Esophagus squamous epithelium (tissue), 5 donors: ENCODE data around the gene PHEX. TPM values are rescaled to one million over a fixed set of nuclear protein-coding genes. Genes with fewer than 3 reads are reported as not detected.

Experiments
- DNase-seq: peaks from one replicate; lab custom pipeline; 2025; lab: John Stamatoyannopoulos, UW
- H3K27ac ChIP-seq, 4 donors: fragments of 200-600 bp; sonication (generic); one replicate each; pipeline ENCODE4 v1.5.1; 2016 to 2019; ENCODE audit warnings: mild to moderate bottlenecking in 1 of 4
- H3K27me3 ChIP-seq, 4 donors: fragments of 200-600 bp; sonication (generic); 1 replicate in 3 of 4; 2 replicates in 1 of 4; pipeline versions ENCODE4 v1.5.1 to v1.6.0; 2017 to 2021; ENCODE audit warnings: antibody characterized with exemption in 1 of 4
- H3K36me3 ChIP-seq, 3 donors: fragments of 200-600 bp; sonication (generic); one replicate each; pipeline ENCODE4 v1.5.1; 2016 to 2019
- H3K4me1 ChIP-seq, 3 donors: fragments of 200-600 bp; sonication (generic); one replicate each; pipeline ENCODE4 v1.5.1; 2017 to 2019
- H3K4me3 ChIP-seq, 4 donors: fragments of 200-600 bp; sonication (generic); 1 replicate in 3 of 4; 2 replicates in 1 of 4; pipeline ENCODE4 v1.5.1; 2016 to 2019; ENCODE audit warnings: mild to moderate bottlenecking in 2 of 4, moderate library complexity in 1 of 4
- H3K9me3 ChIP-seq, 3 donors: fragments of 200-600 bp; sonication (generic); one replicate each; pipeline ENCODE4 v1.5.1; 2016 to 2019
- CTCF ChIP-seq, 6 experiments: fragments of 450-650 bp in 4 of 6; fragments of 200-600 bp in 2 of 6; sonication (generic) in 2 of 6; IDR thresholded peaks; one replicate each; pipeline ENCODE4 v1.5.1; 2016 to 2019; ENCODE audit warnings: antibody characterized with exemption in 6 of 6, mild to moderate bottlenecking in 4 of 6, moderate library complexity in 4 of 6
- POLR2A ChIP-seq, 4 donors: fragments of 450-650 bp; IDR thresholded peaks; one replicate each; pipeline ENCODE4 v1.6.1; 2017; ENCODE audit warnings: antibody characterized with exemption in 4 of 4, mild to moderate bottlenecking in 4 of 4, moderate library complexity in 3 of 4
- WGBS, 2 donors: methylation state at CpG; one replicate each; pipeline ENCODE4 v1.1.5; 2018; 5-methylcytosine and 5-hydroxymethylcytosine counted together
- intact Hi-C: fragments of 100-400 bp; cut with DNase I; formaldehyde crosslinking; loops from one replicate; pipeline ENCODE4 v1.15.0; 2022
- total RNA-seq, 4 donors: library from RNA; depleted of rRNA; stranded (reverse); fragments of >200 nt; gene quantifications; one replicate each; pipeline ENCODE4 v1.1.0, GENCODE V29; 2016
- donor health status: DM: yes; HTN: yes; CAD: no.

PHEX gene
- total RNA-seq, 4 donors from 2014 or later: 0.04 to 0.73 (median 0.31) TPM

- Histone ChIP-seq H3K4me1 (no peaks in the 10 kb centered on the region), H3K4me3 (no peak overlapping the region), H3K36me3 (peaks cover 0 to 22% (median 0%) of the 10 kb centered on the region in 3 donors), H3K27ac (no peak overlapping the region), H3K9me3 (no peaks in the 10 kb centered on the region), H3K27me3 (no peaks in the 10 kb centered on the region)
- no peak for TF ChIP-seq POLR2A (IDR thresholded peaks at IDR 0.05)
- no peak for TF ChIP-seq CTCF (IDR thresholded peaks at IDR 0.05)
- WGBS, 2 donors: 77 to 93% methylated on average over 2 to 3 of the region's 3 CpGs
- DNase-seq: no peak
- intact Hi-C loops: no loop called here
Measured at GRCh38 chrX:21991504-21991903, 40.6 kb upstream of the PHEX start.

GRCh38 chrX:21993265-21993664, 38.9 kb upstream of the PHEX start:
- WGBS, 2 donors: 56 to 65% methylated on average over 4 to 8 of the region's 8 CpGs
- no peak overlapping the region for H3K4me3 ChIP-seq
- H3K27me3 ChIP-seq: no peaks in the 10 kb centered on the region
- no peak for DNase-seq
- no peak for TF ChIP-seq CTCF (IDR thresholded peaks at IDR 0.05)
- TF ChIP-seq POLR2A (IDR thresholded peaks at IDR 0.05): peak in 1 of 4 donors; percentile 10
- no peaks in the 10 kb centered on the region for H3K4me1 ChIP-seq
- H3K9me3 ChIP-seq: no peaks in the 10 kb centered on the region
- intact Hi-C loops: no loop called here
- peaks cover 0 to 22% (median 0%) of the 10 kb centered on the region in 3 donors for H3K36me3 ChIP-seq
- peak overlapping the region in 2 of 4 donors; percentile 33 to 72 for H3K27ac ChIP-seq

GRCh38 chrX:21996872-21997455, 35.2 kb upstream of the PHEX start:
- Histone ChIP-seq H3K36me3 (peaks cover 0 to 14% (median 0%) of the 10 kb centered on the region in 3 donors), H3K4me1 (no peaks in the 10 kb centered on the region), H3K27me3 (no peaks in the 10 kb centered on the region), H3K9me3 (no peaks in the 10 kb centered on the region), H3K4me3 (no peak overlapping the region), H3K27ac (no peak overlapping the region)
- no peak for DNase-seq
- TF ChIP-seq POLR2A (IDR thresholded peaks at IDR 0.05) (no peak), CTCF (IDR thresholded peaks at IDR 0.05) (no peak)
- WGBS, 2 donors: 74 to 84% methylated on average over 9 to 10 of the region's 10 CpGs
- intact Hi-C loops: no loop called here

- Histone ChIP-seq H3K9me3 (no peaks in the 10 kb centered on the region), H3K27ac (no peak overlapping the region), H3K36me3 (peaks cover 0 to 6% (median 0%) of the 10 kb centered on the region in 3 donors), H3K4me1 (no peaks in the 10 kb centered on the region), H3K4me3 (no peak overlapping the region), H3K27me3 (no peaks in the 10 kb centered on the region)
- no peak for DNase-seq
- intact Hi-C loops: no loop called here
- 71 to 81% methylated on average over 4 of the region's 4 CpGs for WGBS, 2 donors
- TF ChIP-seq POLR2A (IDR thresholded peaks at IDR 0.05) (no peak), CTCF (IDR thresholded peaks at IDR 0.05) (no peak)
Measured at GRCh38 chrX:21998037-21998436, 34.1 kb upstream of the PHEX start.

- intact Hi-C loops: no loop called here
- Histone ChIP-seq H3K4me1 (no peaks in the 10 kb centered on the region), H3K27me3 (no peaks in the 10 kb centered on the region), H3K4me3 (no peak overlapping the region), H3K9me3 (no peaks in the 10 kb centered on the region), H3K27ac (no peak overlapping the region), H3K36me3 (no peaks in the 10 kb centered on the region)
- WGBS, 2 donors: 76% methylated on average over 4 of the region's 10 CpGs; no CpG with 5 or more reads in 1 of the 2 donors
- no peak for DNase-seq
- TF ChIP-seq CTCF (IDR thresholded peaks at IDR 0.05): no peak
- TF ChIP-seq POLR2A (IDR thresholded peaks at IDR 0.05): no peak
Measured at GRCh38 chrX:22004866-22005265, 27.3 kb upstream of the PHEX start.
